Activated T-helper 1 cell treated with anti-CD3 and anti-CD28 coated beads, Interleukin-12 subunit alpha, Interleukin-12 subunit beta, Interleukin-2, Interleukin-4 antibody, amounts not matched to agents 30 ng/mL and 10 ng/mL and 1 ng/mL, durations not matched to agents 14 hours and 24 hours and 36 hours (primary cell): ENCODE data around the gene APEX2. TPM values are rescaled to one million over a fixed set of nuclear protein-coding genes. Genes with fewer than 3 reads are reported as not detected.
A peak's percentile ranks its signal among the peaks of the same experiment; 100 is the strongest.
"Not testable (repeated sequence)": the region's sequence is repeated elsewhere in the genome, so short reads cannot be mapped to it uniquely, and the experiment has no call there.

ENCODE experiments used
- DNase-seq: peaks from one replicate; pipeline ENCODE4 v3.0.0; 2021; ENCODE audit warnings: low spot score
- H3K27ac Mint-ChIP-seq: one replicate; pipeline ENCODE4 v1.8.0; 2021; ENCODE audit warnings: mild to moderate bottlenecking, mixed read lengths
- H3K27me3 Mint-ChIP-seq: one replicate; pipeline ENCODE4 v1.8.0; 2022; ENCODE audit warnings: mild to moderate bottlenecking, moderate library complexity, mixed read lengths; ENCODE audit not compliant: insufficient read depth
- H3K36me3 Mint-ChIP-seq: one replicate; pipeline ENCODE4 v1.8.0; 2021; ENCODE audit warnings: low read depth, mixed read lengths
- H3K4me1 Mint-ChIP-seq: one replicate; pipeline ENCODE4 v1.8.0; 2021; ENCODE audit warnings: low read depth, mixed read lengths
- H3K4me3 Mint-ChIP-seq: one replicate; pipeline ENCODE4 v1.8.0; 2021; ENCODE audit warnings: mild to moderate bottlenecking, moderate library complexity, mixed read lengths
- H3K9me3 Mint-ChIP-seq: one replicate; pipeline ENCODE4 v1.8.0; 2021; ENCODE audit warnings: mixed read lengths
- intact Hi-C: fragments of 100-400 bp; cut with micrococcal nuclease; formaldehyde crosslinking; loops from one replicate; pipeline ENCODE4 v1.15.1; 2024
- total RNA-seq: library from RNA; stranded (reverse); gene quantifications from 2 replicates; pipeline ENCODE4 v1.2.3, GENCODE V29; 2022

The APEX2 gene
- total RNA-seq, 1 donor from 2014 or later, result 33.9 TPM

- Mint-ChIP-seq H3K4me1 (no peaks in the 10 kb centered on the region), H3K4me3 (no peak overlapping the region), H3K27me3 (peaks cover 2% of the 10 kb centered on the region), H3K27ac (no peak overlapping the region), H3K36me3 (no peaks in the 10 kb centered on the region), H3K9me3 (no peaks in the 10 kb centered on the region)
- DNase-seq, result no peak
- intact Hi-C loops, result no loop called here
These were observed 29.1 kb downstream of the APEX2 start for GRCh38 chrX:55029291-55029690.

DNA sequence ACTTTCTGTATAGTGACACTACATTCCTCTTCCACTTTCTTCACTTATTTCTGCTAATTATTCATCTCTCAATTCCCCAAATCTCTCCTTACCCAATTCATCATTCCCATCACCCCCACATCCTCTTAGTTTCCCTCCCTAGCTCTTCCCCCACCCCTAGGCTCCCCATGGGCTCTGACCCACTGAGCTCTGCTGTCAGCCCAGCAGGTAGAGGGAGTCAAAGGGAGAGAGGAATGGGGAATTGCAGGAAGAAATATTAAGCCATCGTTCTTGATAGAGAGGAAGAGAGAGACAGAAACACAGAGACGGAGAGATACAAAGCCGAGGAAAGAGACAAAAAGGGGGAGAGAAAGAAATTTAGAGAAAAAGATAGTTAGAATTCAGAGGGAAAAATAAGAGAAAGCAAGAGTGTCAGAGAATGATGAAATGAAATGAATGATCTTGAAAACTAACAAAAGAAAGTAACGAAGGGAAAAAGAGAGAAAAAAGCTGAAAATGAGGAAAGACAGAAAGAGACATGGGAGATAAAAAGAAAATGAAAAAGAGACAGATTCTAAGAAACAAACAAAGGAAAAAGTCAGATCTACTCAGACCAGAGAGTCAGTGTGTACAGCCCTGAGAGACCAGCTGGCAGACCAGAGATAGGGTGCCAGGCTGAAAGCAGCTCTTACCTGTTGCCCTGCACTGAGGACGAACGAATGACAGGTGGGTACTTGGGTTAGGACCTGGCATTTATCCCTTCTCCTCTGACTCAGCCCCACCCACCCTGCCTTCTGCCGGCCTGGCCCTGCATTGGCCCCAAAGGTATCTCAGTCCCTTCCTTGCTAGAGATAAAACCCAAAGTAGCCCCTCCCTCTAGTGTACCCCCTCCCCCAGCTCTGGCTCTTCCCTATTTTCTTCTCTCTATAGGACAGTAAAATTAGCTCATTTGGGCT is 30.4 kb downstream of the APEX2 start, which contains the start of gene ALAS2:
TSS of gene ALAS2 (minus strand) at position 707 of the 935 bp plus-strand sequence. CDS start 4,977 bp downstream, outside the sequence.
- intact Hi-C loops, result no loop called here
- no peak within 1 kb of the TSS for H3K27ac Mint-ChIP-seq
- H3K9me3 Mint-ChIP-seq, result no peaks in the 10 kb centered on the region
- no peaks in the 10 kb centered on the region for H3K4me1 Mint-ChIP-seq
- no peak for DNase-seq
- H3K27me3 Mint-ChIP-seq, result no peaks in the 10 kb centered on the region
- no peaks in the 10 kb centered on the region for H3K36me3 Mint-ChIP-seq
- H3K4me3 Mint-ChIP-seq, result no peak within 1 kb of the TSS

- no peaks in the 10 kb centered on the region for H3K36me3 Mint-ChIP-seq
- no peak overlapping the region for H3K4me3 Mint-ChIP-seq
- no peaks in the 10 kb centered on the region for H3K9me3 Mint-ChIP-seq
- H3K27ac Mint-ChIP-seq, result no peak overlapping the region
- intact Hi-C loops, result no loop called here
- H3K4me1 Mint-ChIP-seq, result no peaks in the 10 kb centered on the region
- DNase-seq, result no peak
- H3K27me3 Mint-ChIP-seq, result no peaks in the 10 kb centered on the region
These were observed 33.3 kb downstream of the APEX2 start for GRCh38 chrX:55033429-55033828.

DNA sequence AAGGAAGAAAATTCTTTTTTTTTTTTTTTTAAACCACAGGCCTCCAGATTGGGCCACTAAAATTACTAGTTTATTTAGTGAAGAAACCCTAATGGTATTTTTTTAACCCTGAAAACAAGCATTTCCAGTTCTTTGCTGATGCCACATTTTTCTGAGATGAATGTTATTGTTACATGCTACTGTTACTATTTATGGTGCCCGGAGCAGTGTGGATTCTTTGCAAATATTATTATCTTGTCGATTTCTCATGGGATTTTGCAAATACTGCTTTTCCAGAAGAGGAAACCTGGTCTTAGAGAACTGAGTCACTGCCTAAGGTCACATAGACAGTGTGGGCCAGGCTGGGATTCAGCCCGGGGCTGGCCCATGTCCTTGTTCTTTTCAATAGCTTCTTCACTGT is 39.3 kb downstream of the APEX2 start:
- Mint-ChIP-seq H3K36me3 (no peaks in the 10 kb centered on the region), H3K4me1 (no peaks in the 10 kb centered on the region), H3K27me3 (peaks cover 2% of the 10 kb centered on the region), H3K27ac (no peak overlapping the region), H3K4me3 (no peak overlapping the region), H3K9me3 (no peaks in the 10 kb centered on the region)
- intact Hi-C loops, result no loop called here
- no peak for DNase-seq

DNA sequence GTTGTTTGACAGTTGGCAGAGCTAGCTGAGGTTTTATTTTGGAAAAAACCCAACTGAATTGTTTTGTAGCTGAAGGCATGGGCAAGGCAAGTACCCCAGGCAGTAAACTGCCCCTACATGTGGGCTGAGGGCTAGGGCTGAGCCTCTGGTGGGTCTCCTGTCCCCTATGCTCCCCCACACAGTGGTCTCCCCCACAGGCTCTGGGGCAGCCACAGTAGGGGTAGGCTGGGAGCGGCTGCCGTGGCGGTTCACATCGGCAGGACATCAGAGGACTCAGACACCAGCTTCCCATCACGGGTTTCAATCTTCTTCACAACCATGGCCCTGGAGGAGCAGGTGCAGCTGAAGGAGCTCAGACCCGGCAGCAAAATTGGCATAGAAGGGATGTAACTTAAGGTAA is 41.4 kb downstream of the APEX2 start:
- intact Hi-C loops, result no loop called here
- no peak for DNase-seq
- H3K4me1 Mint-ChIP-seq, result no peaks in the 10 kb centered on the region
- no peak overlapping the region for H3K4me3 Mint-ChIP-seq
- H3K27ac Mint-ChIP-seq, result no peak overlapping the region
- peaks cover 2% of the 10 kb centered on the region for H3K27me3 Mint-ChIP-seq
- no peaks in the 10 kb centered on the region for H3K9me3 Mint-ChIP-seq
- H3K36me3 Mint-ChIP-seq, result no peaks in the 10 kb centered on the region

GRCh38 chrX:55050599-55050998 is 50.4 kb downstream of the APEX2 start:
- not testable (repeated sequence) for H3K36me3 Mint-ChIP-seq, H3K27ac Mint-ChIP-seq, H3K4me3 Mint-ChIP-seq, H3K4me1 Mint-ChIP-seq, DNase-seq, H3K9me3 Mint-ChIP-seq, H3K27me3 Mint-ChIP-seq
- intact Hi-C loops, result loop anchor here (10.0 kb wide), 1 partner anchor 1006 kb away; the partner anchor contains the start of gene PHF8

GRCh38 chrX:55056820-55057674 is 56.9 kb downstream of the APEX2 start:
- H3K4me1 Mint-ChIP-seq, result peaks cover 12% of the 10 kb centered on the region
- peak overlapping the region; percentile 58 for H3K4me3 Mint-ChIP-seq
- no peaks in the 10 kb centered on the region for H3K36me3 Mint-ChIP-seq
- no peaks in the 10 kb centered on the region for H3K27me3 Mint-ChIP-seq
- intact Hi-C loops, result loop anchor here (1.0 to 10.0 kb wide), 7 partner anchors 58 to 1740 kb away; partner anchors contain the start of gene PHF8
- no peak overlapping the region for H3K27ac Mint-ChIP-seq
- no peaks in the 10 kb centered on the region for H3K9me3 Mint-ChIP-seq
- DNase-seq, result peak; percentile 0

- no peak overlapping the region for H3K27ac Mint-ChIP-seq
- no peaks in the 10 kb centered on the region for H3K9me3 Mint-ChIP-seq
- H3K36me3 Mint-ChIP-seq, result no peaks in the 10 kb centered on the region
- intact Hi-C loops, result loop anchor here (1.0 to 10.0 kb wide), 7 partner anchors 59 to 1740 kb away; partner anchors contain the start of gene PHF8
- peak; percentile 0 for DNase-seq
- H3K4me1 Mint-ChIP-seq, result peaks cover 12% of the 10 kb centered on the region
- H3K27me3 Mint-ChIP-seq, result peaks cover under 1% of the 10 kb centered on the region
- H3K4me3 Mint-ChIP-seq, result peak overlapping the region; percentile 58
These were observed 57.6 kb downstream of the APEX2 start for GRCh38 chrX:55057675-55058249.

Other genes starting within 250 kb of the APEX2 start
- not detected in 2 replicates for gene ITIH6, start 202.1 kb upstream of the APEX2 start, total RNA-seq
- 25.7 and 31.2 TPM in 2 replicates for gene MAGED2, start 192.6 kb upstream of the APEX2 start, total RNA-seq
- gene TRO, start 79.5 kb upstream of the APEX2 start, total RNA-seq, result 0.78 and 1.3 TPM in 2 replicates
- gene PFKFB1, start 6.2 kb upstream of the APEX2 start, total RNA-seq, result 0.39 and 0.93 TPM in 2 replicates
- not detected in 2 replicates for gene ALAS2, start 30.6 kb downstream of the APEX2 start, total RNA-seq
- gene PAGE2B, start 74.7 kb downstream of the APEX2 start, total RNA-seq, result not detected in 2 replicates
- gene PAGE2, start 88.7 kb downstream of the APEX2 start, total RNA-seq, result not detected in 2 replicates
- not detected in 2 replicates for gene PAGE5, start 220.0 kb downstream of the APEX2 start, total RNA-seq